Vagina (tissue), 2 donors: Measurements from ENCODE around the gene MARVELD3. TPM values are rescaled to one million over a fixed set of nuclear protein-coding genes. Genes with fewer than 3 reads are reported as not detected.
"Not testable (repeated sequence)": the region's sequence is repeated elsewhere in the genome, so short reads cannot be mapped to it uniquely, and the experiment has no call there.

Source experiments
- DNase-seq, 2 donors: peaks; one replicate each; pipeline ENCODE4 v3.0.0-alpha.2; 2017; ENCODE audit errors: extremely low spot score in 2 of 2
- H3K27ac ChIP-seq: fragments of 200-600 bp; sonication (generic); one replicate; pipeline ENCODE4 v1.5.1; 2019
- H3K27me3 ChIP-seq: fragments of 200-600 bp; sonication (generic); one replicate; pipeline ENCODE4 v1.5.1; 2019
- H3K36me3 ChIP-seq, 2 donors: fragments of 200-600 bp; sonication (generic); one replicate each; pipeline ENCODE4 v1.5.1; 2017 to 2019
- H3K4me1 ChIP-seq: fragments of 200-600 bp; sonication (generic); one replicate; pipeline ENCODE4 v1.5.1; 2019
- H3K4me3 ChIP-seq, 2 donors: fragments of 200-600 bp; sonication (generic); 1 replicate in 1 of 2; 2 replicates in 1 of 2; pipeline ENCODE4 v1.5.1; 2016 to 2019
- H3K9me3 ChIP-seq: fragments of 200-600 bp; sonication (generic); one replicate; pipeline ENCODE4 v1.5.1; 2019
- POLR2AphosphoS5 ChIP-seq, 2 donors: sonication (generic); formaldehyde crosslinking; IDR thresholded peaks; one replicate each; pipeline ENCODE4 v1.9.0; 2017; ENCODE audit warnings: antibody characterized with exemption in 2 of 2, mild to moderate bottlenecking in 2 of 2, low read depth in 1 of 2; ENCODE audit not compliant: insufficient read depth in 1 of 2
- intact Hi-C: fragments of 100-400 bp; cut with DNase I; formaldehyde crosslinking; loops from one replicate; pipeline ENCODE4 v1.15.1; 2023
- small RNA-seq: library from RNA; depleted of rRNA; stranded (forward); fragments of <200 nt; gene quantifications from one replicate; pipeline ENCODE3, GENCODE V24; 2016
- total RNA-seq: library from RNA; depleted of rRNA; stranded (reverse); fragments of >200 nt; gene quantifications from one replicate; pipeline ENCODE4 v1.2.3, GENCODE V29; 2016

MARVELD3 gene
- total RNA-seq, 1 donor from 2014 or later, result 4.7 TPM

DNA sequence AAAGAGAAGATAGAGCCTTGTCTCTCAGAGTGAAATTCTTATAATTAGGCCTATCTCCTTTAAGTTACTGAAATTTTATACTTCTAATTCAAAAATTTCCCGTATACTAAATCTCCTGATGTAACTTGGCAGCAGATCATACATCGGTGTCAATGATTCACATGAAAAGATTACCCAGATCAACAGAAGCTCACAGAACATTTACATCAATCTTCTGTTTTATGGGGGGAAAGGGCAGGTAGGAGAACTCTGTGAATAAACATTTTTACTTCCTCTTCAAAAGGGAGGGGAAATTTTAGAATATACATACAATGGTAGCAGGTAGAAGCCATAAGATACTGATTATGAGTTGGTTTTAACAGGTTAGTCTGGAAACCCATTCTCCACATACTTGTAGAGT is 55.4 kb downstream of the MARVELD3 start:
- intact Hi-C loops, result no loop called here
- Histone ChIP-seq H3K4me1 (no peaks in the 10 kb centered on the region), H3K36me3 (peaks cover 0 to 20% of the 10 kb centered on the region in 2 donors), H3K4me3 (no peak overlapping the region), H3K9me3 (no peaks in the 10 kb centered on the region), H3K27ac (no peak overlapping the region), H3K27me3 (no peaks in the 10 kb centered on the region)
- TF ChIP-seq POLR2AphosphoS5 (IDR thresholded peaks at IDR 0.05; ENCODE audit: insufficient read depth in 1 of 2, low read depth in 1 of 2), result no peak
- no peak for DNase-seq

GRCh38 chr16:71684280-71684679 is 58.3 kb downstream of the MARVELD3 start:
- H3K36me3 ChIP-seq, intact Hi-C loops, DNase-seq: not testable (repeated sequence)

More at GRCh38 chr16:71684280-71684679, 58.3 kb downstream of the MARVELD3 start:
- H3K27ac ChIP-seq, H3K9me3 ChIP-seq, H3K4me1 ChIP-seq, H3K27me3 ChIP-seq, H3K4me3 ChIP-seq: not testable (repeated sequence)

Small RNAs within 50 kb of the gene (small RNA-seq; reads per million reads assigned to genes)
- gene RNU6-208P, result not detected

Other genes starting within 250 kb of the MARVELD3 start
- not detected for gene TLE7, start 184.1 kb upstream of the MARVELD3 start, total RNA-seq
- gene ZNF23, start 163.9 kb upstream of the MARVELD3 start, total RNA-seq, result 7.1 TPM
- gene ZNF19, start 136.9 kb upstream of the MARVELD3 start, total RNA-seq, result 2.2 TPM
- gene CHST4, start 99.8 kb upstream of the MARVELD3 start, total RNA-seq, result not detected
- gene TAT, start 49.1 kb upstream of the MARVELD3 start, total RNA-seq, result not detected
- 6.4 TPM for gene PHLPP2, start 98.5 kb downstream of the MARVELD3 start, total RNA-seq
- 116 TPM for gene AP1G1, start 182.7 kb downstream of the MARVELD3 start, total RNA-seq
- 15.0 TPM for gene ATXN1L, start 219.8 kb downstream of the MARVELD3 start, total RNA-seq